Gastroesophageal sphincter (tissue), 3 donors: ENCODE measurements around the gene ATP8A1.

Experiments
- CTCF ChIP-seq, 4 experiments: fragments of 200-600 bp in 2 of 4; fragments of 450-650 bp in 2 of 4; sonication (generic) in 1 of 4; IDR thresholded peaks; one replicate each; pipeline ENCODE4 v1.5.1; 2017 to 2019; ENCODE audit warnings: antibody characterized with exemption in 4 of 4, mild to moderate bottlenecking in 2 of 4, moderate library complexity in 2 of 4
- EP300 ChIP-seq: sonication (generic); formaldehyde crosslinking; IDR thresholded peaks from one replicate; pipeline ENCODE4 v1.6.1; 2017; ENCODE audit warnings: antibody characterized with exemption, mild to moderate bottlenecking
- POLR2AphosphoS5 ChIP-seq: sonication (generic); formaldehyde crosslinking; IDR thresholded peaks from one replicate; pipeline ENCODE4 v1.6.1; 2017; ENCODE audit warnings: antibody characterized with exemption

GRCh38 chr4:42644897-42645296, 12.0 kb downstream of the ATP8A1 start:
- TF ChIP-seq POLR2AphosphoS5: no peak
- TF ChIP-seq CTCF (IDR thresholded peaks at IDR 0.05): no peak
- TF ChIP-seq EP300: no peak
